AML-193 (cell line): ENCODE measurements around the gene CYFIP1.

ENCODE experiments used
- DNase-seq, 2 experiments: peaks; one replicate each; lab custom pipeline; 2025; lab: John Stamatoyannopoulos, UW

The CYFIP1 gene

GRCh38 chr15:22867886-22868285 is 112.3 kb downstream of the CYFIP1 start:
- DNase-seq, result no peak

GRCh38 chr15:22866079-22866478 is 114.1 kb downstream of the CYFIP1 start:
- no peak for DNase-seq

GRCh38 chr15:22863356-22863755 is 116.8 kb downstream of the CYFIP1 start:
- DNase-seq, result no peak

- no peak for DNase-seq
Measured at GRCh38 chr15:22861161-22861560, 119.0 kb downstream of the CYFIP1 start.

- DNase-seq, result no peak
Measured at GRCh38 chr15:22856659-22857058, 123.5 kb downstream of the CYFIP1 start.

GRCh38 chr15:22855791-22856190 is 124.4 kb downstream of the CYFIP1 start:
- no peak for DNase-seq

GRCh38 chr15:22851513-22851912 is 128.7 kb downstream of the CYFIP1 start:
- no peak for DNase-seq

- DNase-seq, result no peak
Measured at GRCh38 chr15:22850055-22850454, 130.1 kb downstream of the CYFIP1 start.

- no peak for DNase-seq
Measured at GRCh38 chr15:22846073-22846472, 134.1 kb downstream of the CYFIP1 start.

- no peak for DNase-seq
Measured at GRCh38 chr15:22845289-22845900, 134.8 kb downstream of the CYFIP1 start.

GRCh38 chr15:22844421-22845288 is 135.5 kb downstream of the CYFIP1 start:
- DNase-seq, result no peak

GRCh38 chr15:22839046-22839695 is 141.0 kb downstream of the CYFIP1 start:
- DNase-seq, result no peak

- DNase-seq, result peak; percentile 88 to 91
Measured at GRCh38 chr15:22838292-22839042, 141.7 kb downstream of the CYFIP1 start, which contains the start of gene NIPA2. Gene NIPA2 (plus strand): TSS chr15:22838666. CDS start chr15:22851732, 13,066 bp downstream.

- no peak for DNase-seq
Measured at GRCh38 chr15:22831473-22831872, 148.7 kb downstream of the CYFIP1 start.

- DNase-seq, result no peak
Measured at GRCh38 chr15:22827125-22827524, 153.0 kb downstream of the CYFIP1 start.

GRCh38 chr15:22823495-22824128 is 156.6 kb downstream of the CYFIP1 start:
- DNase-seq, result no peak

- no peak for DNase-seq
Measured at GRCh38 chr15:22819651-22820050, 160.5 kb downstream of the CYFIP1 start.
